GM18508 (cell line): ENCODE results near the gene SENP6.

ENCODE experiments used
- ATAC-seq: cut with Tn5 transposase; IDR thresholded peaks from one replicate; pipeline ENCODE4 v1.9.1; 2021; ENCODE audit warnings: moderate number of reproducible peaks; ENCODE audit not compliant: insufficient read depth, unreplicated experiment

Gene SENP6

DNA sequence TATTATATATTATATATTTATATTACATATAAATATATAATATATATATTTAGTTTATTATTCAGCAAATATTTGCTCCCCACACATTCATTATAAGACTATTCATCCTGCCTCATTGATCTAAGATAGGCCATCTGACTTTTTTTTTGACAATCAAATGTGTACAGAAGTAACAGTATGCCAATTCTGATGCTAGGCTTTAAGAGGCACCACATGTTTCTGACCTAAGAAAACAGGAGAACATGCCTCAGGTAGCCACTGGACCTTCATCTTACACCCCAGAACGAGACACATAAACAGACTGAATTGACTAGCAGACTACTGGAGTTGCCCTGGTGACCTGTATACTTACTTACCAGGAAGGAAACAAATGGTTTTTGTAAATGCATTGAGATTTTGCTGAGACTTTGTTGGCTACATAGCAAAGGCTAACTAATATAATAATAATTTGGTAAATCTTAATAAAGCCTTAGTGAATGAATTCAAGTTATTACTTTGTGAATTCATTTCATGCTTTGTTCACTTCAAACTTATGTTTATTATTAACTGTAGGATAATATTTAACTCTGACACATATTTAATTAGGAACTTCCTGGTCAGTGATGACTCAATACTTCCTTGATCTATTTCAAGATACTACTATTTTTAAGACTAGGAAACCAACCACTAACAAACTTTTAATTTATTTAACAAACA, 134.0 kb downstream of the SENP6 start:
- ATAC-seq, result peak; percentile 82

DNA sequence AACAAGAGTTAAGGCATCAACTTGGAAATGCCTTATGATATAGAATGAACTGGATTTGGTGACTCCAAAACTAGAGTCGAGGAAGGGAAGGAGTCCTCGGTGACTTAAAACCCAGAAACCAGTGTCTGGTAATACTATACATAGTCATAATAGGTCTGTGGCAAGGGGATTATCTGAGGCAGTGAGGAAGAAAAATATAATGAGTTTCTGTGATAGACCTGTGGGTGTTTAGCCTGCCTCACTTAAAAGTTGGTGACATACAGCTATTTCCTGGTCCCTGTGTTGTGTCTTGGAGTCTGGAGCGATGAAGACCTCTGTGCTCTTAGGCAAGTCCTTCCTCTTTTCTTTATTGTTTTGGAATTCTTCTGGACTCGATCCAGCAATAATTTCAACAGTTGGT, 142.3 kb downstream of the SENP6 start:
- no peak for ATAC-seq

DNA sequence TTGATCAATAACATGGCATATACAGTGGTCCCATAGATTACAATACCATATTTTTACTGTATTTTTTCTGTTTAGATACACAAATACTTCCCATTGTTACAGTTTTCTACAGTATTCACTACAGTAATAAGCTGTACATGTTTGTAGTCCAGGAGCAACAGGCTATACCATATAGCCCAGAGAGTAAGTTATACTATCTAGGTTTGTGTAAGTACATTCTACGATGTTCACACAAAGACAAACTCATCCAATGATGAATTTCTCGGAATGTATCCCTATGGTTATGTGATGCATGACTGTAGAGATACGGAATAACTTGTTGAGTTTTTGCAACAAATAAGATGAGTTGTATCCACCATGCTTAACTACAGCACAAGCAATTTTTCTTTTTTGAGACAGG, 143.7 kb downstream of the SENP6 start:
- no peak for ATAC-seq

DNA sequence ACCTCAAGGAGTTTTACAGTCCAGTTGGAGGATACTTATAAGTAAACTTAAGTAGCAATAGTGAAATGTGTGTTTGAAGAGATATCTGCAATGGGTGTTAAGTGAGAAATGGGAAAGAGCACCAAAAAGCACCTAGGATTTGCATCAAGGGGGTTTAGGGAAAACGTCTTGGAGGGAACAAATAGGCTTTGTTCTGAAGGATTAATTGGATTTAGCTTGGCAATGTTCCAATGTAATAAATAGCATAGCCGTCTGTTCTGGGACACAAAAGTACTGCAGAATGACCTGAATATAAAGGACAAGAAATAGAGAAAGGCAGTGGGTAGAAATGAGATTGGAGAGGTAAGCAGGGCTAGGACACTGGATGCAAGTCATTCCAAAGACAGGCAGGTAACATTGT, 144.5 kb downstream of the SENP6 start:
- no peak for ATAC-seq

GRCh38 chr6:75747152-75747992, 145.7 kb downstream of the SENP6 start:
- no peak for ATAC-seq

DNA sequence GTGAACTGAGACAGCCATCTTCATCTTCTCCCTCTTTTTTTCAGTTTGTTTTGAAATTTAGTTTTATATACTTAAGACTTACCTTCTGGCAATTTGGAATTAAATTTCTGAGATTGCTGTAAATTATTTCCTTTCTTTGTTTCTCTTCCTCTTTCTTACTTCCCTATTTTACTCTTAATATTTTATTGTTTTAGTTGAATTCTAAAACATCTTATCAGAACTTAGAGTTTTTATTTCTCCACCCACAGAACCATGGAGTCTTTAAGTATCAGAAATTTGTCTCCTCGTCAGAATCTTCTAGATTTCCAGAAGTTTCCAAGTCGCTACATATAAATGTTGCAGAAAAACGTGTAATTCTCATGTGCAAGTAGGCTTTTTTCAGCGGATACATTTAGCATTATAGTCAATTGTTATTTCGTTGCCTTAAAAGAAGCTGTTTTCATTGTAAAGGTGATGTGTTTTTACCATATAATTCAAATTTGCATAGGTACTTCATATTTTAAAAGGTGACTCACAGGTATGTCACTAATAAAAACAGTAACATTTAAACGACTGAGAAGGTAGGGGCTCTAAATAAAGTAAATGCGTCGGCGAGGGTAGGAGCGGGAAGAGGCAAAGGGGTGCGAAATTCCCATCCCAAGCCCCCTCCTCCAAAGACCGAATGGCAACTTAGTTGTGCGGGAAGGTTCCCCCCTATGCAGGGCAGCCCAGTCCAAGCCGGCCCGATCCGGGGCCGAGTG, 146.5 kb downstream of the SENP6 start:
- no peak for ATAC-seq

GRCh38 chr6:75748743-75749538, 147.3 kb downstream of the SENP6 start, which contains the start of gene MYO6:
Gene MYO6, plus strand, starts transcription at chr6:75749239. Its CDS starts 68,309 bp downstream, at chr6:75817548.
- peak; percentile 38 for ATAC-seq

GRCh38 chr6:75751443-75751842, 149.8 kb downstream of the SENP6 start:
- no peak for ATAC-seq

GRCh38 chr6:75752365-75752764, 150.7 kb downstream of the SENP6 start:
- no peak for ATAC-seq

DNA sequence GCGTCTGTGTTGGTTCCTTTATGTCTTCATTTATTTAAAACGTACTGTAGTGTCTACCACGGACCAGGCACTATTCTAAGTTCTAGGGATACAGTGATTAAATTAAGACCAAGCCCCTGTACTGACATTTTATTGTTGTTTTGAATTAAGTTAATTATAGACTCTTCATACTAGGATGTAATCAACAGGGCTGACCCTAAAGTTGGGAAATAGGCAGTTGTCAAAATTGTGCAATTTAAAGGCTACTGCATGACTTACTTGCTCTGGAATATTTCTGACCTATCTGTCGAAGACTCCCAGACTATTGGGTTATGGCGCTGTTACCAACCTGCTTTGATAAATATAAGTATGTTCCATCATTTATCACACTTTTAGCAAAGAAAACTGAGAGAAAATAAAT, 154.0 kb downstream of the SENP6 start:
- no peak for ATAC-seq

DNA sequence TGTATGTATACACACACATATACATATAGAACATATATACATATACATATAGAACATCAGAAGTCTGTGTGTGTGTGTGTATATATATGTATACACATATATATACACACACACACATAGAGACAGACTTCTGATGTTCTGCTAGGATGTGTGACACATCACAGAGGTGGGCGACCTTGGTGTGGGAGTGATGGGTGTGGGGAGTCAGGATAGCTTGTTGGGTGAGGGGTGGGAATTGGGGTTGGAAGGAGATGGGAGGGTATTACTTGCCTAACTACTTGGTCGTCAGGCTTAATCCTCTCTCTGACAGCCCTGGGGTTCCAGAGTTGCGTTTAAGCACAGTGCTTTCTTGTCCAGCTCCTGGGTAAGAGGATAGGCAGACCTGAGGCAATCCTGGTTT, 155.6 kb downstream of the SENP6 start:
- ATAC-seq, result no peak

GRCh38 chr6:75758061-75758460, 156.4 kb downstream of the SENP6 start:
- no peak for ATAC-seq

DNA sequence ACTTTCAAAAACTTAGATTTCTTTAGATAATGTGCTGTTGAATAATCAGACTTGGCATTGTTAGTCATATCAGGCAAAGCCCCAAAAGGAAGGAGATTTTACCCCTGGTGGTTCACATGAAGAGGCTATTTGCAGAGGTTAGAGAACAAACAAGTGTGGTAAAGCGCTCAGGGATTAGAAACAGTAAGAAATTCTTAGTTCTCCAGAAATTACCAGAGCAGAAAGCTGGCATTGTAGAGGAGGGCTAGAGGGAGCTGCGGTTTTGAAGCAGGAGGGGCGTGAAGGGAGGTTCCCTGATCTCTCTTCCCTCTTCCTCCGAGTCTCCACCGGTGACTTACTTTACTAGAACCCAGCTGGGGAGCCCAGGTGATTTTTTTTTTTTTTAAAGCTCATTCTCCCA, 157.5 kb downstream of the SENP6 start:
- no peak for ATAC-seq

DNA sequence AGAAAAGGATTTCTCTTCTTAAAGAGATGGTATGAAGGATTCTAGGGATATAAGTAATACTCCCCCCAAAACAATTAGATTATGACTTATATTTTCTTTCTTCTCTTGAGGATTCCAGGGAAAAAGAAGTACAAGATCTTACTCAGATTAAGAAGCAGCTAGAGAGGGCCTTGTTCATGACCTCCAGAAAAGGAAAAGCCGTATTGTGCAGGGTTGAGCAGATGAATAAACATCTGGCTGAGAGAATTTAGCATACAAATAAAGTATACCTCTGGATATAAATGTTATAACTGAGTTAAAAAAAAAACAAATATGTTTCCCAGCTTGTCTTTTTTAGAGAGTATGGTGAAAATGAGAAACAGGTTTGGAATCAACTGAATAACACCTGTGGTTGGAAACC, 158.6 kb downstream of the SENP6 start:
- no peak for ATAC-seq

- ATAC-seq, result no peak
Measured at GRCh38 chr6:75761489-75761888, 159.8 kb downstream of the SENP6 start.

DNA sequence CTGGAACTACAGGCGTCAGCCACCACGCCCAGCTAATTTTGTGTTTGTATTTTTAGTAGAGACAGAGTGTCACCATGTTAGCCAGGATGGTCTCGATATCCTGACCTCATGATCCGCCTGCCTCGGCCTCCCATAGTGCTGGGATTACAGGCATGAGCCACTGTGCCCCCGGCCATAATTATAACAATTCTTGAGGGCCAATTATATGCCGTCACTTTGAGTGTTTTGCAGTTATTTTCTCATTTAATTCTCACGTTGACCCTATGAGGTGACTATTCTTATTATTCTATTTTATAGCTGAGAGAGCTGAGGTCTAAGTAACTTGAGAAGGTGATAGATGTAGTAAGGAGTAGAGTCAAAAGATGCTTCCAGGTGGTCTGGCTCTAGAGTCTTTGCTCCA, 160.4 kb downstream of the SENP6 start:
- no peak for ATAC-seq

- no peak for ATAC-seq
Measured at GRCh38 chr6:75766387-75766786, 164.7 kb downstream of the SENP6 start.
